ENCODE results near the gene NOTCH4.

Gene NOTCH4

DNA sequence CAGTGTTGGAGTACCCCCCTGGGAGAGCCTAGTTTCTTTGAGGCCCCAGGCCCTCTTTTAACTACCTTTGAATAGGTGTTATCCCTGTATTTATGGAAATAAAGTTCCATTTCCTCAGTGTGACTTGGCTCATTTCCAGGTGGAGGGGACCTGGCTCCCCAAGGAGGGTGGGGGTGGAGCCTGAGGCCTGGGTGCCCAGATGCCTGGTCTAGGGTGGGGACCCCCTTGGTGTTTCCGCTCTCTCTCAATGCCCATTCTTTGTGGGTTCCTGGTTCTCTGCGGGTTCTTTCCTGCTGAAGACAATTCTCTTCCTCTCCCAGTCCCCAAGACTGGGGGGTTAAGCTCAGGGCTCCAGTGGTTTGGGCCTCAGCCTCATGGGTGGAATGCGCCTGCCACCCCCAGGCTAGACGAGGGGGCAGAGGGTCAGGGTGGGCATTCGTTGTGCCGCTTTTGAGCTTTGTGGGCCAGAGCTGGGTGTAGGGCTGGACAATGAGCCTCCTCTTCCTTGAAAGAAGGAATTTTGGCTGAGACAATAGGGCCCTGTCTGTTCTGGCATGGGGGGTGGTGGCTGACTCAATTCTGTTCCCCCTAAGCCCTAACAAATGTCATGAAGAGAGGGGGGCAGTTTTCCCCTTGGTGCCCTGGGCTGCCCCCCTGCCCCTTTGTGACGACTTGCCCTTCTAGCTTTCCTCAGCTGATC, 60.2 kb downstream of the NOTCH4 start:
- peak; percentile 97 for DNase-seq (ENCODE audit: low spot score)

DNA sequence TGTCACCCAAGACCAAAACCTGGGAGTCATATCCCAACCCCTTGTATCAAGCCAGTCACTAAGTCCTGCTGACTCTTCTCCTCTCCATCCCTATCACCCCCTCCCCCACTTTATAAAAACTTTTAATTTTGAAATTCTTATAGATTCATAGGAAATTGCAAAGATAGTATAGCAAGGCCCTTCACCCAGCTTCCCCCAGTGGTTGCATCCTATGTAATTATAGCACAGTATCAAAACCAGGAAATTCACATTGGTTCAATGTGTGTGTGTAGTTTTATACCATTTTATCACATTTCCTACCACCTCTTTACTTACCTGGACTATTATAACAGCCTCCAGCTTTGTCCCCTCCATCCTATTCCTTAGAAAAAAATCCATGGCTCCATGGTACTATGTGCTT, 65.8 kb downstream of the NOTCH4 start:
- DNase-seq (ENCODE audit: low spot score): no peak

DNA sequence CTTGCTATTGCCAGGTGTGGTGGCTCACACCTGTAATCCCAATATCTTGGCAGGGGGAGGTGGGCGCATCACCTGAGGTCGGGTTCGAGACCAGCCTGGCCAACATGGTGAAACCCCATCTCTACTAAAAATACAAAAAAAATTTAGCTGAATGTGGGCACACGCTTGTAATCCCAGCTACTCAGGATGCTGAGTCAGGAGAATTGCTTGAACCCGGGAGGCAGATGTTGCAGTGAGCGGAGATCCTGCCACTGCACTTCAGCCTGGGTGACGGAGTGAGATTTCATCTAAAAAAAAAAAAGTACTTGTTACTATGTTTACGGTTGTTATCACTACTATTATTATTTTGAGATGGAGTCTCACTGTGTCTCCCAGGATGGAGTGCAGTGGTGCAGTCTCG, 67.0 kb downstream of the NOTCH4 start:
- no peak for DNase-seq (ENCODE audit: low spot score)

DNA sequence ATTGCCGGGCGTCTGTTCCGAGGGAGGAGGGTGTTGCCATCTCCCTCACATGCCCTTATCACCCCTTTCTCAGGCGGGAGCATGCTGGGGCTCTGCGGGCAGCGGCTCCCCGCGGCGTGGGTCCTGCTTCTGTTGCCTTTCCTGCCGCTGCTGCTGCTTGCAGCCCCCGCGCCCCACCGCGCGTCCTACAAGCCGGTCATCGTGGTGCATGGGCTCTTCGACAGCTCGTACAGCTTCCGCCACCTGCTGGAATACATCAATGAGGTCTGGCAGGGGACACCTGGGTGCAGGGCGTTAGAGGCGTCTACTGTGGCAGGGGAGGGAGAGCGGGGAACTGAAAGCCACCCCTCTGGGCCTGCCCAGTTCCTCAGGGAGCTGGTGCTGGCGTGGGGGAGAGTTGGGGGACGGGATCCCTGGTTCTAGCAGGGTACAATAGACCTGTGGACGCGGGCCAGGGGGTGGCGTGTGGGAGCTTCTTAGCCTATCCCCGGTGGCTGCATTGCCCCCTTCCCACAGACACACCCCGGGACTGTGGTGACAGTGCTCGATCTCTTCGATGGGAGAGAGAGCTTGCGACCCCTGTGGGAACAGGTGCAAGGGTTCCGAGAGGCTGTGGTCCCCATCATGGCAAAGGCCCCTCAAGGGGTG, 69.2 kb downstream of the NOTCH4 start:
- DNase-seq (ENCODE audit: low spot score): peak; percentile 50

DNA sequence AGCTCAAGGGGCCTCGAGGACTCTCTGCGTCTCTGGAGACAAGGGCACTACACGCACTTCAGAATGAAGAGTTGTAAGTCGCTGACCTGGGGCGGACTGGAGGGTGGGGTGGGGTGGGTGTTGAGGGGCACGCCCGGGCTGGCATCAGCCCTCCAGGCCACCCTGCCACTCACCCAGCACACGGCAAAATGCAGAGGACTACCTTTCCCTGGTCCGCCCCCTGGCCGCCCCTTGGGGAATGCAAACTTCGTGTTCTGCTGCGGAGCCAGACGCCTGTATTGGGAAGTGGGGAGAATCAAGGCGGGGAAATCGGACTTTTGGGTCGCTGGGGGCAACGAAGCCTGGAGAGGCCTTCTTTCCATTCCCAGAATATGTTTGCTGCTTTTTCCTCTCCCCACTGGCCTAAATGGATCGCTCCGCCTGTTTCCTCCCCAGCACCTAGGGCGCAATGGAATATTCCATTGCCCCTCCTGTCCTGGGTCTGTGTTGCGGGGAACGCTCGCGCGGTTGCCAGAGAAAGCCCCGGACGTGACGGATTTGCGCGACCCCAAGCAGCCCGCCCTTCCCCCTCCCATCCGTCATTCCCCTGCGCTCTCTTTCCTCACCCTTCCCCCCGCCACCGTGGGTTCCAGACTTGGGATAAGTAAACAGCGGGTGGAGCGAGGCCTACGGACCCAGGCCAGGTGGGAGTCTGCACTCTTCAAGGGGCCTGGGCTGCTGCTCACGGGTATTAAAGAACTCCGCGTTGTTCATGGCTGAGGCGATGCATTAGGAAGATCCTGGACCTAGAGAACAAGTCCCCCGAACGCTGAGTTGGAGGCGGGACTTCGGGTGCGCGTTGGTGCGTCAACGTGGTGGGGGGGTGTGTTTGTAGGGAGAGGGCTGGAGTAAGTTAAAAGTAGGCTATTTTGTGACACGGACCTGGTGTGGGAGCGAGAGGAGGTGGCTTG, 70.0 kb downstream of the NOTCH4 start, which contains the start of gene PPT2:
Gene PPT2 (plus strand): TSS at position 578 of the 950 bp plus-strand sequence. CDS start 454 bp downstream, outside the sequence.
- DNase-seq (ENCODE audit: low spot score): peak; percentile 78

DNA sequence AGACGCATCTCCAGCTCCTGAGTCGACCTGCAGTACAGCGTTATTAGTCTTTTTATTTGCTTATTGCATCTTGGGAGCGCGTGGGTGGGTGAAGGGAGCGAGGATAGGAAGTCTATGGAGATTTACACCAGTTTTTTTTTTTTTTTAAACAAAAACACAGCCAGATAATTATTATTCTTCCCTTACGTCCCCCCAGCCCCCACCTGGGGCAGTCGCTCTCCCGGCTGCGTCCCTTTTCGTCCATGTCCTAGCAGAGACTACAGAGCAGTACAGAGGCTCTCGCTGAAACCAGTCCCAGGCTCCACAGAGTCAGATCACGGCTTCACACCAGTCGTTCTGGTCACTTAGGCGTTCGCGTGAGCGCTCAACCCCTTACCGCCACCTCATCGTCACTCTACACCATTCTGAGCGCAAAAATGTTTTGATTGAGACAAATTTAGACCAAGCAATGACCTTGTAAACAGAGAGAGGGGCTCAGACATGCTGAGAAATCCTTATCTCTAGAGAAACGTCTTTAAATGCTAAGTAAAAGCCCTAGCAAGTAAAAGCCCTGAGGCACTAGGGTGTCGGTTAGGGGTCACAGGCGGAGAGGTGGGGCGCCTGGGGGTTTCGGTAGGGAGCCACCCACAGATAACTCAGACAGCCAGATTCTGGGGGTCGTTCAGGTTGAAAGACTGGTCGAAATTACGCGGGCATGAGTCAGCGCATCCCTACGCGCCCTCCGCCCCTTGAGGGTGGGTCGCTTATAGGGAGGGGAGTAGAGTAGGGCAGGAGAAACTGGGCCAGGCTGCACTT, 70.9 kb downstream of the NOTCH4 start:
- DNase-seq (ENCODE audit: low spot score): no peak

DNA sequence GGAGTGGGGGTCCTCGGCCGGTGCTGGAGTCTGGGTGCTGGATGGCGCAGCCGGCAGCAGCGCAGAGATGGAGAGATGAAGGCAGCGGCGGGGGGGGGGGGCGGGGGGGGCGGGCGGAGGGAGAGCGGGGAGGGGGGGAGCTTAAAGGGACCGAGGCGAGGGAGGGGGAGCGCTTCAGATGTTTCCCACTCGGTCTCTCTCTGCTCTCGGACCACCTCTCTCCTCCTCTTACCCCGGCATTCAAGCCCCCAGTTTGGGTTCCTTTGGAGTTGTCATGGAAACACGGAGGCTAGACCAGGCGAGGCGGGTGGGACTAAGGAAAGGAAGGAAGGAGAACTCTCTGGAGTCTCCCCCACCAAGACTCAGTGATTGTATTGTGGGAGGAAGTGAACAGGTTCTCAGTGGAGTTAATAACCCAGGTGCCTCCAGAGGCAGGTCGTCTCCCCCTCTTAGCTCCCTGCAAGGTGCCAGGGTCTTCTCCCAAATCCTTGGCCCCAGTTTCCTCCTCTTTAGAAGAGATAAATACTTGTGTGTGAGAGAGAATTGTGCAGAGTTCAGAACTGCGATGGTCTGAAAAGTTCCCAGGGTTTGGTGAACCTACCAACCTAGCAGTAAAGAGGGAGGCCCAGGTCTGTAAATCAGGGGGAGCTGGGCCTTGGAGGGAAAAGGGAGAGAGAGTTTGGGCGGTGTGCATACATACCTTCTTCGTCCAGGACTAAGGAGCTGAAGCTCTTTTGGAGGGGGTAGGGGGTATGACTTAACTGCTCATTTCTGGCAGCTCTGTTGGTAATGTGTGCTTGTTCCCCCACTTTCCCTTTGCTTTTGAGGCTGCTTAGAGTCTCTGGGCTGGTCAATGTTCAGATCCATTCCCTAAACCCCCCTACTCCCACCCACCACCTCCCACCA, 71.8 kb downstream of the NOTCH4 start, which contains the start of gene PRRT1:
Gene PRRT1 (minus strand): TSS at position 77 of the 906 bp plus-strand sequence. CDS start 112 bp downstream, outside the sequence.
- DNase-seq (ENCODE audit: low spot score): no peak

DNA sequence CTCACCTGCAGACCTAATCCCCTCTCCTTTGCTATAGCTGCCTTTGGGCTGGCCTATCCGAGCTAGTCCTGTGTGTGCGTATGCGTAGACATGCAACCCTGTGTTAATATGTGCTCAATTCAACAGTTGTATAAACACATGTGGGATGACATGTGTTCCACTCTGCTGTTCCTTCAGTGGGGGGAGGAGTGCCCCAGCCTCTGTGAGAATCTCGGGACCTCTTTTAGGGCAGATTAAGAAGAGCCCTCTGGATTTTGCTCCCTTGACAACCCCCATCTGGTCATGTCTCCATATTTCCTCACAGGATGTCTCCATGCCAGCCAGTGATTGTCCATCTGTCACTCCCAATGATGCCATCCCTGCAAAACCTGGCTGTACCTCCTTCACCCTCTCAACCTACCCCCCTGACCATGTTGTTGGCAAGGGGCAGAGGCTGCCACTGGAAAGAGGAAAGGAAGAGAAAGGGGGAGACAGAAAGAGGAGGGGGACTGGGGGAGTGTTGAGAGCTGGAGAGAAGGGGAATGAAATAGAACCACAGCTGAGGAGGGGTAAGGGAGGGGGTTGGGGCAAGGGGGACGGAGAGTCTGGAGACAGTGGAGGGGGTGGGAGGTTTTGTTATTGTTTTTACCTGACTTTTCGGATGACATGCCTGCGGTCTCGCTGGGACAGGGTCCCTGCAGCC, 72.5 kb downstream of the NOTCH4 start:
- no peak for DNase-seq (ENCODE audit: low spot score)

DNA sequence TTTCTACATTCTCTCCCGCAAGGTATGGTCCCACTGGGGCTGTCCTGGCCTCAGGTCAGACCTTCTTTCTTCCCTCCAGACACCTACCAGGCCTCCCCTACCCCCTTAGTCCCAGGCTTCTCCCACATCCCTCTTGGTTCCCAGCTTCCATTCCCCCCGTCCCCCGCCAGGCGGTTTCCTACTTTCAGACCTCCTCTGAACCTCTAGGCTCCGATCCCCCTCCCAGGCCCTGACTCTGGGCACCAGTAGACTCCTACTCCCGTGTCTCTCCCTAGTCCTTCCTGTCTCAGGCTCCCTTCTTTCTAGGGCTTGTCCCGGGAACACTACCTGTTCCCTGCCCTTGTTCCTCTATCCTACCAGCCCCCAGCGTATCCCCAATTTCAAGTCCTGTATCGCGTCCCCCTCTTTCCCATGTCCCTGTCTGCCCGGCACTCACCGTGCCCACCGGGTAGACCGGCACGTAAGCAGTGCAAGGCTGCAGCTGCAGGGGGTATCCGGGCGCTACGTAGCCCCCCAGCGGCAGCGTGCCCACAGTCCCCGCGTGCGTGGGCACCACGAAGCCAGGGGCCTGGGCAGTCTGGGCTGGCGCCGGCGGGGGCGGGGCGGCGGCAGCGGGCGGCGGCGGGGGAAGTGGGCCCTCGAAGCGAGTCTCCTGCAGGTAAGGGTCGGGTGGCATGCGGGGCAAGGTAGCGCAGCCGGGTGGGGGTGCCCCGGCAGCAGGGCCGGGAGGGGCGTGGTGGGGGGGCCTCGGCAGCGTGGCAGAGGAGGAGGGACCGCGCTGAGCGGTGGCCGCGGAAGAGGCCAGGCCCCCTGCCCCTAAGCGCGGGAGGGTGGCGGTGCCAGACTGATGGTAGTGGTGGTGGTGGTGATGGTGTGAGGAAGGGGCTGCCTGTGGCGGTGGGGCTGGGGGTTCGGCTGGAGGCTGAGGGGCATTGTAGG, 73.7 kb downstream of the NOTCH4 start:
- no peak for DNase-seq (ENCODE audit: low spot score)

DNA sequence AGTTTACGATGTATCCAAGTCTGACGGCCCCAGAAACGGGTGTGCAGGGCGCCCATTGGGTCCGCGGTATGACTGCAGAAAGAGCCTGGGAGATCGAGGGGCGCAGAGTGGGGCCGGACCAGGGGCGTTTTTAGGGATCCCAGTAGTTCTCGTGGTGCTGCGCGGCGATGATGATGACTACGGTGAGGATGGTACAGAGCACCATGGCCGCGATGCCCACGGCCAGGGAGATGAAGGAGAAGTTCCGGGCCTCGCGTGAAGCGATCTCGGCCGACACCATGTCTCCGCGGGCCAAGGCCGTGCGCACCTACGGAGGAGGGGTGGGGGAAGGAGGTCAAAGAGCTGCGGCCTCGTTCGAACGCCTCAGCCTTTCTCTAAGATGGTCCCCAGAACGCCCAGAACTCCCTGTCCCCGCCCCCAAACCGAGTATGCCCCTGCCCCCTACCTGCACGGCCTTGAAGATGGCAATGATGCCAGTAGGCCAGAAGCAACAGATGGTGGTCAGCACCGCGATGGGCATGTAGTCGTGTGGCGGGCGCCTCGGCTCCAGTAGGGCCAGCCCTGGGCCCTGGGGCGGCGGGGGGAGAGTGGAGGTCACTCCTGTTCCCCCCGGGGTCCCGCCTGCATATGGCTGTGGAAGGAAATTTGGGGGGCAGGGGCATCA, 74.6 kb downstream of the NOTCH4 start:
- no peak for DNase-seq (ENCODE audit: low spot score)

DNA sequence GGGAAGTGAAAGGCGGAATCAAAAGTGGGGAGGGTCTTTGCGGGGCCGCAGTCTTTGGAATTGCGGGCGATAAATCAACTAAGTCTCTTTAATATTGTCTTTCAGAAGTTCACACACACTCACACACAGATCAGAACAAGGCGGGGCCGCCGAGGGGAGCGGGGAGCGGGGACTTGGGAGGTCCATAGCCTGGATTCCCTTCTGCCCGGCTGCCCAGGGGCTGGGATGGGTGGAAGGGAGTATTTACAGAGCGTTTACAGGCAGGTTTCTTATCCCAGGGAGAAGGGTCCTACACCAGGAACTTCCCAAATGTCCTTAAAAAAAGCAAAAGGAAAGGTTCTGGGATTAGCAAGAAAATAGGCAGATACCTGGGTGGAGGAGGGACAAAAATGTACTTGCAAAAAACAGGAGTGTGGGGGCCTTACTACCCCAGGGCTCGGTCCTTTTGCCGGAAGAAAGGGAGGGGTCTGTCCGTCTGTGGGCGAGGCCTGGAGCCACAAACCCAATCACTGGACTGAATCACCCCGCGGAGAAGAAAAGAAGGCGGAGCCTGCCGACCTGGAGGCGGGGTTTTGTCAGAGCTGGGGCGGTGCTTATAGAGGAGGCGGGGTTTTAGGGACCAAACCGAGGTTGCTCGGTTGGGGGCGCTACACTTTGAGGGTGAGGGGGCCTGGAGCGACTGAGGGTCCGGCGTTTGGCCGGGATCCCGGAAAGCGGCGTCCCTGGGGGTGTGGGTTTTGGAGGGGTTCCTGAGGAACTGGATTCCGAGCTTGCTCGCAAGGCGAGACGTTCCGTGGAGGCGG, 75.4 kb downstream of the NOTCH4 start:
- DNase-seq (ENCODE audit: low spot score): no peak

DNA sequence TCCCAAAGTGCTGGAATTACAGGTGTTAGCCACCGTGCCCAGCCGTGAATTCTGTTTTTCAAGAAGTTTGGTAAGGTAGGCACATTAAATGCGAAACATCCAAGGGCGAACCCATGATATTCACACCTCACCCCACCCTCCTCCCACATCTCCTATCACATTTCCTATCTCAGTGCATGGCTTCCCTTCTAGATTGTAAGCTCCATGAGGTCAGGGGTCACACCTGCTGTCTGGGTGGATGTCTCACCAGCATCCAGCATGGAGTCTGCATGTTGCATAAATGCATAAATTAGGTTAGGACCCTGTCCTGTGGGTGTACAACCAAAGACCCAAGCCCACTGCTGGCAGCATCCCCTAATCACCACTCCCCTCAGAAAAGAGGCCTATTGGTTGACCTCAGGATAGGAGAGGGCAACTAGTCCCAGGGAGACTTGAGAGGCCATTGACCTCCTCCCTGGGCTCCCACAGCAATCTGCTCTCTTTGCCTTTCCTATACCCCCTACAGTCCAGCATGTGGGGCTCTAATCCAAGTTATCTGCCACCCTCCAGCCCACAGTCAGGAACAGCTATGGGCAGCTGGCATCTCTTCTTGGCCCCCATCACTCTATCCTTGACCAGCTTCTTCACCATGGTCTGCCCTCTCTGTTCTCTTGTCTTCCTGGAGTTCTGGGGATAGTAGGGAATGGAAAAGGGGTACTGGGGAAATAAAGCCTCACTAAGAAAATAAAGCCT, 76.3 kb downstream of the NOTCH4 start:
- DNase-seq (ENCODE audit: low spot score): no peak

DNA sequence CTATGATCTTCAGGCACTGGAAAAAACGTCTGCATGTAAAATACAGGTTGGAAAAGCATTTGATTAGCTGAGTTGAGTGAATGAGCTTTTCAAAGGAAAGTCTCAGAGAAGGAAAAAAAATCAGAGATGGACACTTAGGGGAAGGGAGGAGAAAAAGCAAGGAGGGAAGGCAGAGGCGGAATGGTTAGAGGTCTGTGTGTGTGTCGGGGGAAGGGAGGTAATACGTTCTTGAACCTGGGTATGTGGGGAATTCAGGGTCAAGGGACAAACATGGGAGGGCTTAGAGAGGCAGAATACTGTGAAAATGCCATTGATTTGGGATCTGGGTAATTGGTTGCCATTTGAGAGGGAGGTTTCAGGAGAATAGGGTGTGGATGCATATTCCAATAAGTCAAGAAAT, 77.2 kb downstream of the NOTCH4 start:
- DNase-seq (ENCODE audit: low spot score): no peak

DNA sequence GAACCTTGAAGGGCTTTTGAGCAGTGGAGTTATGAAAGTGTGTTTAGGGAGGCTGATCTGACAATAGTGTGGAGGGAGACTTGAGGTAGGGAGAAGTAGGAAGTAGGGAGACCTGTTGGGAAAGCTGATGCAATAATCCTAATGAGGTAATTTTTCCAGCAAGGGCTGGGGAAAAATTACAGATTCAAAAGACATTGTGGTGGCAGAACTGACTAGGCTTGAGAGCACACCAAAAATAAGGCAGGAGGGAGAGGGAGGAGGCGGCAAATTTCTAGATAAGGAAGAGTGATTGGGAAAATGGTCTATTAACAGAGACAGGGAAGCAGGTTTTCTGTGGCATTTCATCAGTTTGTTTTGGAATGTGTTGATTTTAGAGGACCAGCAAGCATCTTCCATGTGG, 77.6 kb downstream of the NOTCH4 start:
- DNase-seq (ENCODE audit: low spot score): no peak

Measured in COLO829 (cell line).